ENCODE results near the gene CSGALNACT2. TPM values are rescaled to one million over a fixed set of nuclear protein-coding genes. Genes with fewer than 3 reads are reported as not detected.

CSGALNACT2 gene
- total and polyA plus RNA-seq, 3 experiments from 2014 or later: 21.0 to 23.7 (median 21.7) TPM

DNA sequence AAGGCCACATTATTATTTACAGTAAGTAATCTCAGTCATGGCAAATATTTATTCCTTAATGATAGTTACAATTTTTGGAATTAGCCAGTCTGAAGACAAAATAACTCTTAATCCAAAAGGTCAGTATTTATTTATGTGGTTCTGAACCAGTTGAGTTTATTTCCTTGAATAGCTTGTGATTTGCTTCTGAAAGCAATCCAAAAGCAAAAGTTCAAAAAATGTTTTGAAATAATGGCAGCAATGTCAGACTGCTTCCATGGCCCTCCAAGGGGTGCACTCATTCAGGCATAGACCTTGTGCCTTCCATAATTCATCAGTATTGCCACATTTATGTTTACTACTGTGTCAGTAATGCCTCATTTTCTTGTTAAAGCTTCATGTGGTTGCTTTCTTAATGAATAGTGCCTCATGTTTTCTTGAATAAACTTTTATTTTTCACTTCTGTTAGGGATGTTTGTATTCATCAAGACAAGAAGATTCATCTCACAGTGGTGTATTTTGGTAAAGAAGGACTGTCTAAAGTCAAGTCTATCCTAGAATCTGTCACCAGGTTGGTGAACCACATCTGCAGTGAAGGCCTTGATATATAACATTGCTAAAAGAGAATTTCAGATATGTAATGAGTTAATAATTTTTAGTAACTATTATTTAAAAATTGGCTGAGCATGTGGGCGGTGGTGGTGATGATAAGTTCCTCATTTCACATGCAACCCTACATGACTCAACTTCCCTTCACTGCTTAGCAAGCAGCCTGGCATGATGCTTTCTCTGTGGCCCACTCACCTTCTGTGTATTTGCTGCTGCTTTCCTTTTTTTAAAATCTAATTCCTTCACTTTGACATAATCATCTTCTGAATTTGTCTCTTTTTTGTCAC, 22.0 kb downstream of the CSGALNACT2 start:
- H3K36me3 ChIP-seq (ENCODE audit: insufficient read depth, low read length): peaks cover 17% of the 10 kb centered on the region
- ChIA-PET CTCF (interaction anchor here (1.4 kb wide), 1 partner anchor 22 kb away, joined by 6 read pairs; the partner anchor contains the start of gene CSGALNACT2), POLR2A (interaction anchor here (1.2 kb wide), 1 partner anchor 22 kb away, joined by 4 read pairs; the partner anchor contains the start of gene CSGALNACT2)
- no peak overlapping the region for H3K4me3 ChIP-seq (ENCODE audit: low read length)
- H3K9me3 Mint-ChIP-seq: no peaks in the 10 kb centered on the region
- peaks cover 0 to 1% of the 10 kb centered on the region in 2 donors for H3K27me3 Mint-ChIP-seq
- H3K4me1 Mint-ChIP-seq: peaks cover 57 to 79% (median 71%) of the 10 kb centered on the region in 3 donors
- H3K27ac ChIP-seq (ENCODE audit: low read depth, low read length): no peak overlapping the region
- H3K4me3 Mint-ChIP-seq: peak overlapping the region in 2 of 7 donors; percentile 3 to 23
- DNase-seq: no peak
- peaks cover 10% of the 10 kb centered on the region for H3K4me1 ChIP-seq (ENCODE audit: insufficient read depth, low read length)
- H3K36me3 Mint-ChIP-seq: peaks cover 6 to 73% (median 23%) of the 10 kb centered on the region in 3 donors
- no peaks in the 10 kb centered on the region for H3K9me3 ChIP-seq (ENCODE audit: low read length)
- H3K27me3 ChIP-seq (ENCODE audit: insufficient read depth, low read length, poor library complexity, severe bottlenecking): no peaks in the 10 kb centered on the region
- peak overlapping the region in 6 of 8 donors; percentile 46 to 95 (median 82) for H3K27ac Mint-ChIP-seq

DNA sequence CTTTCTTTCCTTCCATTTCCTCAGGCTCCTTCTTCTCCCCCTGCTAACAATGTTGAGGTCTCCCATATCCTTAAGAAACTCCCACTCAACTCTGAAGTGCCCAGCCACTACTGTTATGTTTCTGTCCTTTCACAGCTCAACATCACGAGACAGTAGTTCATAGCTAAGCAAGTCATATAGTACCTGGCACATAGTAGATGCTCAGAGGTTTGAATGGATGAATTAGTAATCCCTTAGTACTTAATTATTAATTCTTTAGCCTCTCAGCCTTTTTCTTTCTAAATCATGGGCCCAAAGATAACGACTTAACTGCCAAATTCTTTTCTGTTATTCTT, 22.6 kb downstream of the CSGALNACT2 start:
- no peak overlapping the region for H3K27ac ChIP-seq (ENCODE audit: low read depth, low read length)
- Mint-ChIP-seq H3K4me1 (peaks cover 51 to 75% (median 67%) of the 10 kb centered on the region in 3 donors), H3K36me3 (peaks cover 6 to 69% (median 22%) of the 10 kb centered on the region in 3 donors), H3K4me3 (peak overlapping the region in 2 of 7 donors; percentile 3 to 23), H3K27me3 (peaks cover 0 to 1% of the 10 kb centered on the region in 2 donors), H3K9me3 (no peaks in the 10 kb centered on the region), H3K27ac (peak overlapping the region in 7 of 8 donors; percentile 5 to 95 (median 80))
- POLR2A ChIA-PET: no interaction called here
- H3K27me3 ChIP-seq (ENCODE audit: insufficient read depth, low read length, poor library complexity, severe bottlenecking): no peaks in the 10 kb centered on the region
- H3K4me3 ChIP-seq (ENCODE audit: low read length): no peak overlapping the region
- H3K4me1 ChIP-seq (ENCODE audit: insufficient read depth, low read length): peaks cover 6% of the 10 kb centered on the region
- H3K36me3 ChIP-seq (ENCODE audit: insufficient read depth, low read length): peaks cover 17% of the 10 kb centered on the region
- CTCF ChIA-PET: no interaction called here
- no peak for DNase-seq
- no peaks in the 10 kb centered on the region for H3K9me3 ChIP-seq (ENCODE audit: low read length)

DNA sequence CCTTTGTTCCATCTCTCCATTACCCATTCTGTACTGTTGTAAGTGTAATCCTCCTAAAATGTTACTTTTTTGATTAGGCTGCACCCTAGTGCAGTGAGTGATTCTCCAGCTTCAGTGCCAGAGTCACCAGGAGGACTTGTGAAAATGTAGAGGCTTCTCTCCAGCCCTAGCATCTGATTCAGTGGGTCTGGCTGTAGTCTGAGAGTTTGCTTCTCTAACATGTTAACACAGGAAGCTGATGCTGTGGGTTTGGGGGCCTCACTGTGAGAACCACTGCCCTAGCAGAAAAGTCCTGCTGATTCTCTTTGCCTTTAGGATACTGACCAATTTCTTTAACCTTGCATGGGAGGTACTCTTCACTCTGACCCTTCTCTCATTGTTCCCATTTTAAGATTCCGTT, 24.4 kb downstream of the CSGALNACT2 start:
- Histone ChIP-seq H3K36me3 (ENCODE audit: insufficient read depth, low read length) (peaks cover 17% of the 10 kb centered on the region), H3K27ac (ENCODE audit: low read depth, low read length) (no peak overlapping the region), H3K4me3 (ENCODE audit: low read length) (no peak overlapping the region), H3K9me3 (ENCODE audit: low read length) (no peaks in the 10 kb centered on the region), H3K27me3 (ENCODE audit: insufficient read depth, low read length, poor library complexity, severe bottlenecking) (no peaks in the 10 kb centered on the region), H3K4me1 (ENCODE audit: insufficient read depth, low read length) (peaks cover 6% of the 10 kb centered on the region)
- H3K27me3 Mint-ChIP-seq: peaks cover 0 to 1% of the 10 kb centered on the region in 2 donors
- CTCF ChIA-PET: no interaction called here
- H3K4me1 Mint-ChIP-seq: peaks cover 43 to 65% (median 60%) of the 10 kb centered on the region in 3 donors
- DNase-seq: no peak
- peaks cover 6 to 64% (median 18%) of the 10 kb centered on the region in 3 donors for H3K36me3 Mint-ChIP-seq
- no peaks in the 10 kb centered on the region for H3K9me3 Mint-ChIP-seq
- POLR2A ChIA-PET: interaction anchor here (1.6 kb wide), 1 partner anchor 25 kb away, joined by 4 read pairs; the partner anchor contains the start of gene CSGALNACT2
- H3K4me3 Mint-ChIP-seq: peak overlapping the region in 1 of 7 donors; percentile 30
- peak overlapping the region in 5 of 8 donors; percentile 4 to 82 (median 65) for H3K27ac Mint-ChIP-seq

DNA sequence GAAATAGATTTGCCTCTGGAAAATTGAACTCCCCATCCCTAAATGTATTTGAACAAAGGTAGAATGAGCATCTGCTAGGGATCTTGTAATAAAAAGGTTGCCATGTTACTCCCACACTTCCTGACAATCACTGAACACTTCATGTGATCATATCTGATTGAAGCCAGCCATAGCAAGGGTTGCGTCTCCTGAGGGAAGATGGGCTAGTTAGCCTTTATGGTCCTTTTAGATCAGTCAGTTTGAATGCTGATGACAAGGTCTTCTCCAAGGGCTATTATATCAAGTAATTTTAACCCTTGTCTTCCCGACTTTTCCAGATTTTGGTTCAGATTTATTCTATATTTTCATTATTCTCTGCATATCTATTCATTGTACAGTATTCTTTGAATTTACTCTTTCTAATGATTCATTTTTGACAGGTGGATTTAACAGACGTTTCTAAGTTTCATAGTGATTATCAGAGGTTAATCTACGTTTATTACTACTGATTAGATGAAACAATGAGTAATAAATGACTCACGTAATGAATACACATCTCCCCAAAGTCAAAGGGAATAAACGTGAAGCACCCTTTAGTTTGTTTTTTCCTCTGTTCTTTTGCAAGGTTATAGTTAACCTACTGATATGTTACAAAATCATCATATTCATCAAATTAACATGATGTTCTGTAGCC, 28.1 kb downstream of the CSGALNACT2 start:
- H3K27me3 Mint-ChIP-seq: peaks cover 0 to 1% of the 10 kb centered on the region in 2 donors
- peaks cover 6% of the 10 kb centered on the region for H3K4me1 ChIP-seq (ENCODE audit: insufficient read depth, low read length)
- H3K36me3 Mint-ChIP-seq: peaks cover 0 to 66% (median 28%) of the 10 kb centered on the region in 3 donors
- peaks cover 21% of the 10 kb centered on the region for H3K36me3 ChIP-seq (ENCODE audit: insufficient read depth, low read length)
- ChIA-PET CTCF (no interaction called here), POLR2A (no interaction called here)
- no peaks in the 10 kb centered on the region for H3K9me3 Mint-ChIP-seq
- peak overlapping the region in 3 of 8 donors; percentile 30 to 57 (median 51) for H3K27ac Mint-ChIP-seq
- H3K9me3 ChIP-seq (ENCODE audit: low read length): no peaks in the 10 kb centered on the region
- no peak overlapping the region for H3K27ac ChIP-seq (ENCODE audit: low read depth, low read length)
- no peak overlapping the region for H3K4me3 Mint-ChIP-seq
- peaks cover 34 to 62% (median 47%) of the 10 kb centered on the region in 3 donors for H3K4me1 Mint-ChIP-seq
- no peaks in the 10 kb centered on the region for H3K27me3 ChIP-seq (ENCODE audit: insufficient read depth, low read length, poor library complexity, severe bottlenecking)
- DNase-seq: no peak
- no peak overlapping the region for H3K4me3 ChIP-seq (ENCODE audit: low read length)

DNA sequence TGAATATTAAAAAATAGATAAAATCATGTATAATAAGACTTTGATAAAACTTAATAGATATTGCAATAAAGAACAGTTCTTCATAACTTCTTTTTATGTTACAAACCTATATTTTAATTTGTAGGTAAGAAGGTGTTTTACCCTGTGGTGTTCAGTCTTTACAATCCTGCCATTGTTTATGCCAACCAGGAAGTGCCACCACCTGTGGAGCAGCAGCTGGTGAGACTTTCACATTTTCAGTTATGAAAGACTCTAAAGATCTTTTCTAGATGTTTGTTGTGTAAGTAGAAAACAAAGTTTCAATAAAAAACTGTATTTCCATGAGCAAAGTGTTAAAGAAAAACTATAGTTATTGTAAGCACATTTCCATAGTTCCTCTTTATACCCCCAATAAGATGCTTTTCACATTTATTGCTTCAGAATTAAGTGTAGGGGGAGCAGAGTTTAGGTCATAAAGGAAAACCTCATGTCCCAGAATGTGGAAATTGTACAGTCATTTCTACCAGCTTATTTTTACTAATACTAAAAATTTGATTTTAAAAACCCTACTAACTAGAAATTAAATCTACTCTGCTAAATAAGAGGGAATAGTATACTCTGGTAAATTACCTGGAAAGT, 28.7 kb downstream of the CSGALNACT2 start:
- POLR2A ChIA-PET: no interaction called here

DNA sequence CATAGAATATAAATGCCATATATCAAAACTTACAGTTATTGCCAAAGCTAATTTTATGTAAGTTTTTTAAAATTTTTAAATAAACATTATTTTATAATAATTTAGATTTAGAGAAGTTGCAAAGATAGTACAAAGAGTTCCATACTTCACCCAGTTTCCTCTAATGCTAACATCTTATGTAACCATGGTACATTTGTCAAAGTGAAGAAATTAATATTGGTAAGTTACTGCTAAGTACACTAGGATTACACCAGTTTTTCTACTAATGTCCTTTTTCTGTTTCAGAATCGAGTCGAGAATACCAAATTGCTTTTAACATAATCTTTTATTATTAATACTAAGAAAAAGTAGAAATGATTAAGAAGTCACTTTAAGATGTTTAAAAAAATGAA, 29.2 kb downstream of the CSGALNACT2 start:
- Mint-ChIP-seq H3K36me3 (peaks cover 0 to 64% (median 29%) of the 10 kb centered on the region in 3 donors), H3K27me3 (no peaks in the 10 kb centered on the region), H3K9me3 (no peaks in the 10 kb centered on the region), H3K4me3 (no peak overlapping the region), H3K27ac (no peak overlapping the region), H3K4me1 (peaks cover 31 to 62% (median 47%) of the 10 kb centered on the region in 3 donors)
- no peak for DNase-seq
- Histone ChIP-seq H3K4me1 (ENCODE audit: insufficient read depth, low read length) (peaks cover 5% of the 10 kb centered on the region), H3K27me3 (ENCODE audit: insufficient read depth, low read length, poor library complexity, severe bottlenecking) (no peaks in the 10 kb centered on the region), H3K9me3 (ENCODE audit: low read length) (no peaks in the 10 kb centered on the region), H3K36me3 (ENCODE audit: insufficient read depth, low read length) (peaks cover 17% of the 10 kb centered on the region), H3K27ac (ENCODE audit: low read depth, low read length) (no peak overlapping the region), H3K4me3 (ENCODE audit: low read length) (no peak overlapping the region)
- CTCF ChIA-PET: no interaction called here
- POLR2A ChIA-PET: no interaction called here

More for the DNA sequence above, 28.7 kb downstream of the CSGALNACT2 start:
- no peak for DNase-seq
- Mint-ChIP-seq H3K36me3 (peaks cover 0 to 65% (median 29%) of the 10 kb centered on the region in 3 donors), H3K27ac (peak overlapping the region in 4 of 8 donors; percentile 17 to 60 (median 30)), H3K27me3 (no peaks in the 10 kb centered on the region), H3K9me3 (no peaks in the 10 kb centered on the region), H3K4me3 (no peak overlapping the region), H3K4me1 (peaks cover 32 to 62% (median 47%) of the 10 kb centered on the region in 3 donors)
- peaks cover 19% of the 10 kb centered on the region for H3K36me3 ChIP-seq (ENCODE audit: insufficient read depth, low read length)
- peaks cover 6% of the 10 kb centered on the region for H3K4me1 ChIP-seq (ENCODE audit: insufficient read depth, low read length)
- CTCF ChIA-PET: no interaction called here
- H3K27me3 ChIP-seq (ENCODE audit: insufficient read depth, low read length, poor library complexity, severe bottlenecking): no peaks in the 10 kb centered on the region
- no peak overlapping the region for H3K27ac ChIP-seq (ENCODE audit: low read depth, low read length)
- H3K4me3 ChIP-seq (ENCODE audit: low read length): no peak overlapping the region
- H3K9me3 ChIP-seq (ENCODE audit: low read length): no peaks in the 10 kb centered on the region

DNA sequence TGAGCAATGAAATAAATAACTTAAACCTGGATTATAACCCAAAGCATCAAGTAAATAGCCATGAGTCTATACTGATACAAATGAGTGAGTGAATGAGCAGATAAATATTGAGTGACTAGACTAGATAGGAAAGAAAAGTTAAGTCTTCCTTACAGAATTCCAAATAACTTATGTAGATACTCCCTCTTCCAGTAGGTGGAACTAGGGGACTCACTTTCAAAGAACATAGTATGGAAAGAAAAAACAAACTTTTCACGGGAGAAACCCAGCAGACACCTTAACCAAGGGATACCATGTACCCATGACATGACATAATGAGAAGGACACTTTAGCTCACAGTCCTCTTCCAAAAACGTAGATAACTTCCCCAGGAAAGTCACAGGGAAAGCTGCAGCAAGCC, 32.2 kb downstream of the CSGALNACT2 start:
- Histone ChIP-seq H3K9me3 (ENCODE audit: low read length) (no peaks in the 10 kb centered on the region), H3K4me3 (ENCODE audit: low read length) (no peak overlapping the region), H3K27ac (ENCODE audit: low read depth, low read length) (no peak overlapping the region), H3K36me3 (ENCODE audit: insufficient read depth, low read length) (peaks cover 25% of the 10 kb centered on the region), H3K4me1 (ENCODE audit: insufficient read depth, low read length) (peaks cover 6% of the 10 kb centered on the region), H3K27me3 (ENCODE audit: insufficient read depth, low read length, poor library complexity, severe bottlenecking) (no peaks in the 10 kb centered on the region)
- peak overlapping the region in 7 of 8 donors; percentile 6 to 57 (median 12) for H3K27ac Mint-ChIP-seq
- POLR2A ChIA-PET: no interaction called here
- CTCF ChIA-PET: interaction anchor here (2.8 kb wide), 1 partner anchor 34 kb away, joined by 10 read pairs; no protein-coding TSS in a partner anchor
- peaks cover 0 to 66% (median 42%) of the 10 kb centered on the region in 3 donors for H3K36me3 Mint-ChIP-seq
- no peaks in the 10 kb centered on the region for H3K9me3 Mint-ChIP-seq
- H3K4me1 Mint-ChIP-seq: peaks cover 33 to 58% (median 36%) of the 10 kb centered on the region in 3 donors
- H3K4me3 Mint-ChIP-seq: no peak overlapping the region
- DNase-seq: no peak
- no peaks in the 10 kb centered on the region for H3K27me3 Mint-ChIP-seq

Measured in CD8-positive, alpha-beta memory T cell (primary cell).